GM12878 (cell line): ENCODE results near the gene CLIC5. TPM values are rescaled to one million over a fixed set of nuclear protein-coding genes. Genes with fewer than 3 reads are reported as not detected.

Experiments used
- ATAC-seq: fragments of 200-7000 bp; cut with Tn5 transposase; 3 replicates; pipeline ENCODE4 v1.9.1; 2020; ENCODE audit warnings: mild to moderate bottlenecking, moderate library complexity
- BruUV-seq: library from RNA; stranded (reverse); fragments of 400-500 nt; replicated peaks from 2 replicates; lab custom pipeline; 2021; lab: Mats Ljungman, UMichigan
- CTCF ChIA-PET: fragments of 300-600 bp; sonication (Branson Sonifier 250); formaldehyde crosslinking; extraction: SDS; loops from one replicate; lab custom pipeline; 2021; ENCODE audit warnings: inconsistent platforms; lab: Yijun Ruan, JAX
- POLR2A ChIA-PET: fragments of 350-600 bp; formaldehyde crosslinking; extraction: SDS; loops from one replicate; lab custom pipeline; 2021; ENCODE audit warnings: inconsistent platforms; lab: Charles Lee
- RAD21 ChIA-PET: fragments of 300-600 bp; sonication (Branson Sonifier 250); formaldehyde crosslinking; loops from one replicate; lab custom pipeline; 2023; ENCODE audit warnings: antibody characterized with exemption; ENCODE audit not compliant: unreplicated experiment; lab: Charles Lee
- SMC1A ChIA-PET: fragments of 300-600 bp; sonication (Branson Sonifier 250); formaldehyde crosslinking; loops from one replicate; lab custom pipeline; 2023; ENCODE audit not compliant: unreplicated experiment, uncharacterized antibody; lab: Charles Lee
- DNase-seq: peaks from one replicate; pipeline ENCODE4 v3.0.0-alpha.2; 2011; ENCODE audit warnings: low read depth, low spot score
- FAIRE-seq: peaks from 3 replicates; lab custom pipeline; 2011; peaks lifted over from hg19 to GRCh38; lab: Jason Lieb, UNC
- H2AFZ ChIP-seq: 2 replicates; pipeline ENCODE4 v1.6.0; 2011; ENCODE audit warnings: low read depth, low read length, control low read depth; ENCODE audit not compliant: control insufficient read depth
- H3K27ac ChIP-seq: 2 replicates; pipeline ENCODE4 v1.5.1; 2011; ENCODE audit warnings: control low read depth; ENCODE audit not compliant: control insufficient read depth, insufficient read depth
- H3K27me3 ChIP-seq, 2 experiments: replicated peaks in 1 of 2; 2 replicates each; pipeline versions ENCODE4 v1.6.0 to v1.6.1; 2011; ENCODE audit warnings: low read length in 1 of 2; ENCODE audit not compliant: control insufficient read depth in 2 of 2, insufficient read depth in 2 of 2
- H3K36me3 ChIP-seq, 2 experiments: 2 replicates each; pipeline ENCODE4 v1.5.1; 2011; ENCODE audit warnings: low read length in 1 of 2; ENCODE audit not compliant: control insufficient read depth in 2 of 2, insufficient read depth in 2 of 2
- H3K4me1 ChIP-seq: 2 replicates; pipeline ENCODE4 v1.6.1; 2011; ENCODE audit warnings: mild to moderate bottlenecking, low read length, moderate library complexity, mixed read lengths; ENCODE audit not compliant: control insufficient read depth, insufficient read depth
- H3K4me2 ChIP-seq: 2 replicates; pipeline ENCODE4 v1.6.0; 2011; ENCODE audit warnings: control low read depth; ENCODE audit not compliant: control insufficient read depth, insufficient read depth
- H3K4me3 ChIP-seq: fragments of 200-600 bp; sonication (generic); 2 replicates; pipeline ENCODE4 v1.5.1; 2016
- H3K79me2 ChIP-seq: 2 replicates; pipeline ENCODE4 v1.6.0; 2011; ENCODE audit warnings: low read length; ENCODE audit not compliant: control insufficient read depth, insufficient read depth
- H3K9ac ChIP-seq: 2 replicates; pipeline ENCODE4 v1.8.0; 2011; ENCODE audit warnings: low read length, control low read depth, mixed read lengths; ENCODE audit not compliant: control insufficient read depth, insufficient read depth
- H3K9me3 ChIP-seq: replicated peaks from 3 replicates; pipeline ENCODE4 v1.5.1; 2011; ENCODE audit warnings: mild to moderate bottlenecking, low read length; ENCODE audit not compliant: control insufficient read depth, insufficient read depth
- H4K20me1 ChIP-seq: 2 replicates; pipeline ENCODE4 v1.6.0; 2011; ENCODE audit not compliant: control insufficient read depth, insufficient read depth
- CBFB ChIP-seq: IDR thresholded peaks from 2 replicates; pipeline ENCODE4 v1.6.1; 2016; ENCODE audit warnings: antibody characterized with exemption, low read depth
- CBX5 ChIP-seq: sonication (generic); IDR thresholded peaks from 2 replicates; pipeline ENCODE4 v1.6.1; 2016; ENCODE audit warnings: low read depth, moderate library complexity, mild to moderate bottlenecking, inconsistent platforms
- CEBPB ChIP-seq, 2 experiments: fragments of 150-350 bp in 1 of 2; IDR thresholded peaks; 2 replicates each; pipeline ENCODE4 v1.6.1; 2012 to 2014; ENCODE audit warnings: low read depth in 2 of 2, low read length in 2 of 2, borderline replicate concordance in 1 of 2, inconsistent platforms in 1 of 2
- FOXM1 ChIP-seq: IDR thresholded peaks from 2 replicates; pipeline ENCODE4 v1.6.1; 2012; ENCODE audit warnings: low read depth, mild to moderate bottlenecking, inconsistent platforms, low read length, moderate library complexity
- HDAC6 ChIP-seq: fragments of 200-600 bp; sonication (generic); IDR thresholded peaks from one replicate; pipeline ENCODE4 v1.8.0; 2017; ENCODE audit warnings: antibody characterized with exemption; ENCODE audit not compliant: unreplicated experiment
- MEF2A ChIP-seq: IDR thresholded peaks from 2 replicates; pipeline ENCODE4 v1.6.1; 2011; ENCODE audit warnings: low read depth, mild to moderate bottlenecking, low read length, moderate library complexity; ENCODE audit not compliant: insufficient read depth
- NBN ChIP-seq: fragments of 450-650 bp; IDR thresholded peaks from 2 replicates; pipeline ENCODE4 v1.6.1; 2016
- POLR2AphosphoS5 ChIP-seq: IDR thresholded peaks from 2 replicates; pipeline ENCODE4 v1.6.1; 2011; ENCODE audit warnings: mild to moderate bottlenecking, low read length, inconsistent platforms
- POU2F2 ChIP-seq: IDR thresholded peaks from 3 replicates; pipeline ENCODE4 v1.6.1; 2011; ENCODE audit warnings: low read depth, mild to moderate bottlenecking, low read length, borderline replicate concordance
- SIX5 ChIP-seq: IDR thresholded peaks from 2 replicates; pipeline ENCODE4 v1.6.1; 2011; ENCODE audit warnings: mild to moderate bottlenecking, low read depth, low read length, moderate library complexity; ENCODE audit not compliant: severe bottlenecking
- SPI1 ChIP-seq: IDR thresholded peaks from 2 replicates; pipeline ENCODE4 v1.6.1; 2011; ENCODE audit warnings: low read depth, mild to moderate bottlenecking, low read length, moderate library complexity, borderline replicate concordance; ENCODE audit not compliant: insufficient read depth
- TCF12 ChIP-seq: IDR thresholded peaks from 2 replicates; pipeline ENCODE4 v1.6.1; 2011; ENCODE audit warnings: low read depth, mild to moderate bottlenecking, low read length
- USF2 ChIP-seq: IDR thresholded peaks from 2 replicates; pipeline ENCODE4 v1.6.1; 2011; ENCODE audit warnings: low read depth, low read length, improper control_type of control experiment, borderline replicate concordance
- ZBED1 ChIP-seq: IDR thresholded peaks from 2 replicates; pipeline ENCODE4 v1.6.1; 2016; ENCODE audit warnings: borderline replicate concordance
- ZNF207 ChIP-seq: fragments of 450-650 bp; IDR thresholded peaks from 2 replicates; pipeline ENCODE4 v1.6.1; 2014; ENCODE audit warnings: antibody characterized with exemption, mild to moderate bottlenecking, borderline replicate concordance
- WGBS: methylation state at CpG from one replicate; pipeline ENCODE4 v1.1.6; 2016; ENCODE audit warnings: low lambda C conversion rate; ENCODE audit not compliant: insufficient replicate concordance, insufficient coverage; ENCODE audit errors: missing lambda C conversion rate; 5-methylcytosine and 5-hydroxymethylcytosine counted together
- in situ Hi-C: fragments of 300-500 bp; cut with MboI; formaldehyde crosslinking; loops from 9 replicates; pipeline ENCODE4 v1.14.3; 2018; ENCODE audit warnings: mixed read lengths
- intact Hi-C: fragments of 100-400 bp; cut with micrococcal nuclease; formaldehyde crosslinking; loops from one replicate; pipeline ENCODE4 v1.14.2; 2022; ENCODE audit not compliant: unreplicated experiment
- polyA plus RNA-seq, 11 experiments: library from polyadenylated mRNA; depleted of rRNA in 4 of 11; unstranded in 6 of 11; stranded (reverse) in 5 of 11; fragments of >200 nt; fragmentation: Nextera tagmentation in 4 of 11; fragmentation: Illumina TruSeq in 1 of 11; extraction: Ambion mirVana in 4 of 11; extraction: Trizol in 1 of 11; gene quantifications; 1 replicate in 1 of 11; 2 replicates in 10 of 11; pipeline versions ENCODE4 v1.2.1 to v1.2.3, GENCODE V29; 2011 to 2016; ENCODE audit warnings: inconsistent platforms in 2 of 11, missing spikeins in 2 of 11, low read depth in 1 of 11
- total RNA-seq, 4 experiments: library from RNA; depleted of rRNA in 3 of 4; stranded (reverse); fragments of >200 nt in 3 of 4; fragmentation: Illumina TruSeq in 1 of 4; extraction: Trizol in 1 of 4; gene quantifications; 2 replicates each; pipeline versions ENCODE4 v1.2.1 to v1.2.3, GENCODE V29; 2013 to 2021
- TF ChIP-seq, protein P1 (sequence below): IDR thresholded peaks from 2 replicates; pipeline ENCODE4 v1.6.1; 2011; ENCODE audit warnings: borderline replicate concordance, low read depth, mild to moderate bottlenecking, moderate library complexity, mixed read lengths, low read length; ENCODE audit not compliant: insufficient read depth; ENCODE audit errors: extremely low read length

Gene CLIC5
- total and polyA plus RNA-seq, 10 of the 15 experiments (the other 5 are each of a cell fraction or from before 2014, with no cell fraction given) = 0.01 to 0.08 (median 0.02) TPM; not detected in 7

DNA sequence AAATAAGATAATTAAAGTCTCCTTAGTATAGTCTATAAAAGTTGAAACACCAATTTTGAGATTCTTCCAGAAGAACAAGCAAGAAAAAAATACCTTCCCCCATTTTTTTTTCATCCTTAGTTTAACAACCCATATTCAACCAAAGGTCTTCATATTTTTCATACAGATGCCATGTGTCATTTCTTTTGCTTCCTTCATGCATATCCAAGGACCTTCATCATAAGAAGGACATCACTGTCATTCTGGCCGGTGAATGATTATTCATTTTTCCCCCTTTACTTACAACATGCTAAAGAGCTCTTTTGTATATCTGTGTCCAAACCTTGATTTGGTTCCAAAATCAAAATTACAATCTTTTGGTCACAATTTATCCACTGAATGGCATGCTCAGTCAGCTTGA, 21.3 kb upstream of the CLIC5 start:
- no peaks in the 10 kb centered on the region; a peak in 2 of 4 replicates for H3K27me3 ChIP-seq
- no peak overlapping the region for H3K27ac ChIP-seq
- no peaks in the 10 kb centered on the region for H3K9me3 ChIP-seq
- H2AFZ ChIP-seq = no peak overlapping the region
- TF ChIP-seq ZNF207 (no peak), NBN (no peak)
- H3K9ac ChIP-seq = no peak overlapping the region
- no peaks in the 10 kb centered on the region for H3K4me1 ChIP-seq
- FAIRE-seq = no peak
- H3K79me2 ChIP-seq = no peaks in the 10 kb centered on the region
- WGBS = 40% methylated on average over 1 of the region's 1 CpG
- no peak overlapping the region for H3K4me3 ChIP-seq
- H3K36me3 ChIP-seq = no peaks in the 10 kb centered on the region
- H4K20me1 ChIP-seq = no peaks in the 10 kb centered on the region
- ChIA-PET RAD21 (no interaction called here), SMC1A (interaction anchor here (0.5 kb wide), 1 partner anchor 53 kb away, joined by 3 read pairs; no protein-coding TSS in a partner anchor), POLR2A (no interaction called here), CTCF (interaction anchor here (0.7 kb wide), 1 partner anchor 631 kb away, joined by 3 read pairs; no protein-coding TSS in a partner anchor)
- no TSS peak for BruUV-seq
- in situ Hi-C loops = no loop called here
- ATAC-seq = no peak
- no peak overlapping the region for H3K4me2 ChIP-seq
- DNase-seq = no peak
- intact Hi-C loops = no loop called here

- DNase-seq (no peak), FAIRE-seq (no peak), ATAC-seq (no peak)
- H3K27ac ChIP-seq = no peak overlapping the region
- no peaks in the 10 kb centered on the region for H3K4me1 ChIP-seq
- WGBS = 0% methylated on average over 1 of the region's 1 CpG
- H3K36me3 ChIP-seq = no peaks in the 10 kb centered on the region
- no peak overlapping the region for H2AFZ ChIP-seq
- no peaks in the 10 kb centered on the region; a peak in 2 of 4 replicates for H3K27me3 ChIP-seq
- no TSS peak for BruUV-seq
- SMC1A ChIA-PET = interaction anchor here (1.2 kb wide), 1 partner anchor 10 kb away, joined by 4 read pairs; no protein-coding TSS in a partner anchor
- no peak overlapping the region for H3K4me2 ChIP-seq
- no peaks in the 10 kb centered on the region for H3K79me2 ChIP-seq
- no peak overlapping the region for H3K9ac ChIP-seq
- CTCF ChIA-PET = interaction anchor here (1.6 kb wide), 2 partner anchors 9 to 104 kb away, joined by 5 to 6 read pairs; no protein-coding TSS in a partner anchor
- RAD21 ChIA-PET = no interaction called here
- H4K20me1 ChIP-seq = no peaks in the 10 kb centered on the region
- no peak overlapping the region for H3K4me3 ChIP-seq
- in situ Hi-C loops = no loop called here
- intact Hi-C loops = no loop called here
- POLR2A ChIA-PET = no interaction called here
- no peaks in the 10 kb centered on the region for H3K9me3 ChIP-seq
- TF ChIP-seq CBFB (no peak), POLR2AphosphoS5 (no peak), USF2 (no peak), POU2F2 (no peak), MEF2A (no peak), ZBED1 (no peak), CEBPB (IDR thresholded peaks at IDR 0.05; ENCODE audit: borderline replicate concordance in 1 of 2, low read depth in 2 of 2, low read length in 2 of 2) (no peak), HDAC6 (no peak), CBX5 (no peak), FOXM1 (no peak), SPI1 (no peak), SIX5 (no peak), TCF12 (no peak)
- TF ChIP-seq, protein P1, sequence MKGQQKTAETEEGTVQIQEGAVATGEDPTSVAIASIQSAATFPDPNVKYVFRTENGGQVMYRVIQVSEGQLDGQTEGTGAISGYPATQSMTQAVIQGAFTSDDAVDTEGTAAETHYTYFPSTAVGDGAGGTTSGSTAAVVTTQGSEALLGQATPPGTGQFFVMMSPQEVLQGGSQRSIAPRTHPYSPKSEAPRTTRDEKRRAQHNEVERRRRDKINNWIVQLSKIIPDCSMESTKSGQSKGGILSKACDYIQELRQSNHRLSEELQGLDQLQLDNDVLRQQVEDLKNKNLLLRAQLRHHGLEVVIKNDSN = no peak
Observed at GRCh38 chr6:46035242-46035641, 19.6 kb upstream of the CLIC5 start.
